ENCODE results near the gene C1QTNF9B. TPM values are rescaled to one million over a fixed set of nuclear protein-coding genes. Genes with fewer than 3 reads are reported as not detected.

The C1QTNF9B gene
- polyA plus RNA-seq, 3 donors, result not detected

- Mint-ChIP-seq H3K9me3 (peaks cover 0 to 13% (median 7%) of the 10 kb centered on the region in 7 donors), H3K4me1 (no peaks in the 10 kb centered on the region), H3K27ac (no peak overlapping the region), H3K4me3 (no peak overlapping the region), H3K36me3 (no peaks in the 10 kb centered on the region), H3K27me3 (ENCODE audit: low read depth in 3 of 3) (peaks cover 0 to 16% (median 16%) of the 10 kb centered on the region in 3 donors)
- Histone ChIP-seq H3K4me3 (replicated peaks in 1 of 3; ENCODE audit: low read depth in 2 of 3, low read length in 3 of 3) (no peak overlapping the region), H3K79me2 (ENCODE audit: insufficient read depth, low read length) (no peaks in the 10 kb centered on the region), H3K9me3 (replicated peaks in 1 of 2; ENCODE audit: control insufficient read depth in 1 of 2, insufficient read depth in 1 of 2, low read length in 2 of 2) (no peaks in the 10 kb centered on the region), H2AFZ (ENCODE audit: insufficient read depth, low read depth, low read length, poor library complexity, severe bottlenecking) (no peak overlapping the region), H3K36me3 (replicated peaks in 1 of 2; ENCODE audit: control insufficient read depth in 1 of 2, insufficient read depth in 2 of 2, low read length in 2 of 2) (no peaks in the 10 kb centered on the region), H3K27me3 (ENCODE audit: control insufficient read depth in 2 of 2, insufficient read depth in 2 of 2, low read length in 2 of 2) (no peaks in the 10 kb centered on the region), H3K27ac (ENCODE audit: low read depth in 1 of 2, low read length in 2 of 2) (no peak overlapping the region), H4K20me1 (ENCODE audit: insufficient read depth, low read length) (no peaks in the 10 kb centered on the region), H3K4me2 (replicated peaks; ENCODE audit: extremely low read depth, low read length, poor library complexity, severe bottlenecking) (no peak overlapping the region), H3K9ac (ENCODE audit: insufficient read depth, low read length, poor library complexity, severe bottlenecking) (no peak overlapping the region), H3K4me1 (ENCODE audit: control insufficient read depth in 1 of 2, insufficient read depth in 2 of 2, low read length in 2 of 2) (no peaks in the 10 kb centered on the region)
- no peak for TF ChIP-seq CTCF (IDR thresholded peaks at IDR 0.05)
- no peak for DNase-seq
- WGBS (ENCODE audit: insufficient coverage), result no CpG with 5 or more reads among the region's 2 CpGs
- intact Hi-C loops (cut with micrococcal nuclease), result no loop called here
Measured at GRCh38 chr13:23934520-23934919, 37.2 kb upstream of the C1QTNF9B start.

- no peak overlapping the region for H3K4me3 Mint-ChIP-seq
- intact Hi-C loops (cut with micrococcal nuclease), result no loop called here
- TF ChIP-seq CTCF (IDR thresholded peaks at IDR 0.05), result no peak
- Histone ChIP-seq H4K20me1 (ENCODE audit: insufficient read depth, low read length) (no peaks in the 10 kb centered on the region), H3K9me3 (replicated peaks in 1 of 2; ENCODE audit: control insufficient read depth in 1 of 2, insufficient read depth in 1 of 2, low read length in 2 of 2) (no peaks in the 10 kb centered on the region), H3K4me3 (replicated peaks in 1 of 3; ENCODE audit: low read depth in 2 of 3, low read length in 3 of 3) (no peak overlapping the region), H3K79me2 (ENCODE audit: insufficient read depth, low read length) (no peaks in the 10 kb centered on the region), H3K4me1 (ENCODE audit: control insufficient read depth in 1 of 2, insufficient read depth in 2 of 2, low read length in 2 of 2) (no peaks in the 10 kb centered on the region), H3K4me2 (replicated peaks; ENCODE audit: extremely low read depth, low read length, poor library complexity, severe bottlenecking) (no peak overlapping the region), H3K27me3 (ENCODE audit: control insufficient read depth in 2 of 2, insufficient read depth in 2 of 2, low read length in 2 of 2) (peaks cover 0 to 4% of the 10 kb centered on the region in 2 donors), H3K9ac (ENCODE audit: insufficient read depth, low read length, poor library complexity, severe bottlenecking) (no peak overlapping the region), H2AFZ (ENCODE audit: insufficient read depth, low read depth, low read length, poor library complexity, severe bottlenecking) (no peak overlapping the region), H3K27ac (ENCODE audit: low read depth in 1 of 2, low read length in 2 of 2) (no peak overlapping the region), H3K36me3 (replicated peaks in 1 of 2; ENCODE audit: control insufficient read depth in 1 of 2, insufficient read depth in 2 of 2, low read length in 2 of 2) (no peaks in the 10 kb centered on the region)
- H3K4me1 Mint-ChIP-seq, result no peaks in the 10 kb centered on the region
- WGBS (ENCODE audit: insufficient coverage), result 87% methylated on average over 2 of the region's 2 CpGs
- DNase-seq, result no peak
- H3K9me3 Mint-ChIP-seq, result no peaks in the 10 kb centered on the region
- H3K27me3 Mint-ChIP-seq (ENCODE audit: low read depth in 3 of 3), result peaks cover 0 to 13% (median 7%) of the 10 kb centered on the region in 3 donors
- H3K36me3 Mint-ChIP-seq, result no peaks in the 10 kb centered on the region
- H3K27ac Mint-ChIP-seq, result no peak overlapping the region
Measured at GRCh38 chr13:23928985-23929384, 31.7 kb upstream of the C1QTNF9B start.
